Endodermal cell (in vitro differentiated cells): ENCODE results near the gene CIC. TPM values are rescaled to one million over a fixed set of nuclear protein-coding genes. Genes with fewer than 3 reads are reported as not detected.
A peak's percentile ranks its signal among the peaks of the same experiment; 100 is the strongest.

Experiments used
- DNase-seq: peaks from one replicate; pipeline ENCODE4 v3.0.0-alpha.2; 2017
- H3K27ac ChIP-seq: 2 replicates; pipeline ENCODE4 v1.5.1; 2013; ENCODE audit warnings: mild to moderate bottlenecking, low read depth, low read length, moderate library complexity
- H3K27me3 ChIP-seq: 2 replicates; pipeline ENCODE4 v1.6.1; 2013; ENCODE audit warnings: mild to moderate bottlenecking, low read length, moderate library complexity; ENCODE audit not compliant: insufficient read depth, control insufficient read depth, poor library complexity, severe bottlenecking
- H3K36me3 ChIP-seq: 2 replicates; pipeline ENCODE4 v1.7.0; 2013; ENCODE audit warnings: mild to moderate bottlenecking, low read length, moderate library complexity; ENCODE audit not compliant: control insufficient read depth, insufficient read depth
- H3K4me1 ChIP-seq: one replicate; pipeline ENCODE4 v1.7.0; 2013; ENCODE audit warnings: low read length; ENCODE audit not compliant: control insufficient read depth, insufficient read depth
- H3K4me3 ChIP-seq: 2 replicates; pipeline ENCODE4 v1.5.1; 2013; ENCODE audit warnings: mild to moderate bottlenecking, low read length, moderate library complexity
- H3K9ac ChIP-seq: 2 replicates; pipeline ENCODE4 v1.6.1; 2013; ENCODE audit warnings: mild to moderate bottlenecking, low read length, moderate library complexity; ENCODE audit not compliant: poor library complexity, severe bottlenecking; ENCODE audit errors: extremely low read depth
- H3K9me3 ChIP-seq: 2 replicates; pipeline ENCODE4 v1.6.1; 2013; ENCODE audit warnings: mild to moderate bottlenecking, low read length, moderate library complexity; ENCODE audit not compliant: control insufficient read depth
- H3K27ac Mint-ChIP-seq: 2 replicates; pipeline ENCODE4 v1.8.0; 2020; ENCODE audit warnings: mixed read lengths
- H3K27me3 Mint-ChIP-seq: 2 replicates; pipeline ENCODE4 v1.8.0; 2021; ENCODE audit warnings: mild to moderate bottlenecking, mixed read lengths; ENCODE audit not compliant: insufficient read depth
- H3K36me3 Mint-ChIP-seq: 2 replicates; pipeline ENCODE4 v1.8.0; 2020; ENCODE audit warnings: low read depth, mixed read lengths
- H3K4me1 Mint-ChIP-seq: 2 replicates; pipeline ENCODE4 v1.8.0; 2020; ENCODE audit warnings: mixed read lengths
- H3K4me3 Mint-ChIP-seq: 2 replicates; pipeline ENCODE4 v1.8.0; 2020; ENCODE audit warnings: mild to moderate bottlenecking, moderate library complexity, mixed read lengths
- H3K9me3 Mint-ChIP-seq: 2 replicates; pipeline ENCODE4 v1.8.0; 2020; ENCODE audit warnings: mild to moderate bottlenecking, mixed read lengths
- CTCF ChIP-seq: fragments of 200-600 bp; sonication (generic); conservative IDR thresholded peaks from 2 replicates; pipeline ENCODE4 v1.5.0; 2021; ENCODE audit warnings: antibody characterized with exemption, mild to moderate bottlenecking
- WGBS, 2 experiments: methylation state at CpG; one replicate each; pipeline versions ENCODE4 v1.1.5 to v1.1.7; 2013; ENCODE audit warnings: missing lambda C conversion rate in 2 of 2, mixed read lengths in 1 of 2; ENCODE audit not compliant: insufficient coverage in 1 of 2, insufficient read length in 1 of 2; 5-methylcytosine and 5-hydroxymethylcytosine counted together
- long read RNA-seq, 4 experiments: library from polyadenylated mRNA in 2 of 4; library from RNA in 1 of 4; library from capped mRNA in 1 of 4; stranded (forward) in 3 of 4; unstranded in 1 of 4; transcript quantifications; one replicate each; pipeline ENCODE4 v2.0.0, GENCODE V29; 2020 to 2021; ENCODE audit warnings: inconsistent platforms in 1 of 4
- polyA plus RNA-seq, 2 experiments: library from polyadenylated mRNA; stranded (reverse); fragments of 50-300 nt; gene quantifications; one replicate each; pipeline ENCODE4 v1.2.3, GENCODE V29; 2013
- total RNA-seq, 2 donors: library from RNA; stranded (reverse); fragmentation: NEBNext Ultra II Directional in 1 of 2; extraction: Animal tissue kit (Norgen Biotek cat#: 25700) in 1 of 2; gene quantifications; 2 replicates in 1 of 2; 3 replicates in 1 of 2; pipeline ENCODE4 v1.2.1, GENCODE V29; 2021

Gene CIC
- 10 to 100 TPM; 48.6 to 57.6 TPM for total RNA-seq
- 55.5 TPM for polyA plus RNA-seq (2013, experiment 1 of 2)
- polyA plus RNA-seq (2013, experiment 2 of 2) = 51.2 TPM
- long read RNA-seq, experiment 1, partial matches to known transcripts = 8 of 10 reads
- long read RNA-seq, experiment 1, other reads (novel, unspliced or antisense) = 1 of 10 reads
- long read RNA-seq, experiment 2, partial matches to known transcripts = 12 of 28 reads
- long read RNA-seq, experiment 2, other reads (novel, unspliced or antisense) = 15 of 28 reads
- long read RNA-seq, experiment 3, partial matches to known transcripts = 2 of 2 reads
- long read RNA-seq, experiment 3, other reads (novel, unspliced or antisense) = 0 of 2 reads
- long read RNA-seq, experiment 4 = 0 reads

GRCh38 chr19:42268704-42269477 lies at the start of gene CIC:
Gene CIC (plus strand): TSS chr19:42269252. CDS start chr19:42271784, 2,532 bp downstream.
- WGBS, 2 experiments = 0% methylated on average over 30 to 49 of the region's 52 CpGs
- no peaks in the 10 kb centered on the region for H3K27me3 ChIP-seq
- no peaks in the 10 kb centered on the region for H3K9me3 ChIP-seq
- no peak for TF ChIP-seq CTCF
- H3K36me3 Mint-ChIP-seq = peaks cover 10% of the 10 kb centered on the region
- H3K4me3 ChIP-seq = peak within 1 kb of the TSS; percentile 88
- peaks cover 2% of the 10 kb centered on the region for H3K36me3 ChIP-seq
- H3K9me3 Mint-ChIP-seq = no peaks in the 10 kb centered on the region
- peak within 1 kb of the TSS; percentile 98 for H3K27ac ChIP-seq
- peaks cover 2% of the 10 kb centered on the region for H3K27me3 Mint-ChIP-seq
- H3K4me1 ChIP-seq = peaks cover 4% of the 10 kb centered on the region
- H3K4me3 Mint-ChIP-seq = no peak within 1 kb of the TSS
- H3K9ac ChIP-seq = peak within 1 kb of the TSS; percentile 95
- peak within 1 kb of the TSS; percentile 76 for H3K27ac Mint-ChIP-seq
- H3K4me1 Mint-ChIP-seq = peaks cover 25% of the 10 kb centered on the region
- DNase-seq = peak; percentile 100

GRCh38 chr19:42219812-42220750 lies 49.0 kb upstream of the CIC start, which contains the start of gene ZNF526:
Gene ZNF526 (plus strand): TSS chr19:42220312. CDS start chr19:42224404, 4,092 bp downstream.
- Histone ChIP-seq H3K27ac (peak within 1 kb of the TSS; percentile 55), H3K36me3 (peaks cover 18% of the 10 kb centered on the region), H3K9me3 (no peaks in the 10 kb centered on the region), H3K27me3 (no peaks in the 10 kb centered on the region), H3K4me1 (peaks cover 4% of the 10 kb centered on the region), H3K9ac (peak within 1 kb of the TSS; percentile 83), H3K4me3 (peak within 1 kb of the TSS; percentile 98)
- TF ChIP-seq CTCF = peak; percentile 14
- Mint-ChIP-seq H3K36me3 (peaks cover 21% of the 10 kb centered on the region), H3K4me1 (peaks cover 25% of the 10 kb centered on the region), H3K4me3 (peak within 1 kb of the TSS; percentile 94), H3K27me3 (no peaks in the 10 kb centered on the region), H3K27ac (peak within 1 kb of the TSS; percentile 92), H3K9me3 (no peaks in the 10 kb centered on the region)
- WGBS, 2 experiments = 3% methylated on average over 43 to 53 of the region's 53 CpGs
- DNase-seq = peak; percentile 100

- DNase-seq = no peak
- Mint-ChIP-seq H3K9me3 (no peaks in the 10 kb centered on the region), H3K27ac (peak overlapping the region; percentile 92), H3K4me1 (peaks cover 19% of the 10 kb centered on the region), H3K27me3 (no peaks in the 10 kb centered on the region), H3K4me3 (peak overlapping the region; percentile 94), H3K36me3 (peaks cover 21% of the 10 kb centered on the region)
- Histone ChIP-seq H3K27ac (peak overlapping the region; percentile 55), H3K4me1 (peaks cover 4% of the 10 kb centered on the region), H3K9ac (peak overlapping the region; percentile 83), H3K9me3 (no peaks in the 10 kb centered on the region), H3K27me3 (no peaks in the 10 kb centered on the region), H3K36me3 (peaks cover 19% of the 10 kb centered on the region), H3K4me3 (peak overlapping the region; percentile 98)
- no peak for TF ChIP-seq CTCF
- WGBS, 2 experiments = 0 to 7% methylated on average over 3 to 6 of the region's 6 CpGs
These were observed 48.3 kb upstream of the CIC start for GRCh38 chr19:42220751-42221097.
